B cell (primary cell): ENCODE measurements around the gene AP1AR.

Source experiments
- EZH2 ChIP-seq: IDR thresholded peaks from 2 replicates; pipeline ENCODE4 v1.6.1; 2012; ENCODE audit warnings: borderline replicate concordance, low read depth, mild to moderate bottlenecking, moderate library complexity, low read length; ENCODE audit not compliant: insufficient read depth, poor library complexity, severe bottlenecking
- TF ChIP-seq, protein P1 (sequence below): fragments of 200-600 bp; IDR thresholded peaks from one replicate; pipeline ENCODE4 v1.8.0; 2022; ENCODE audit warnings: antibody characterized with exemption, mild to moderate bottlenecking

- TF ChIP-seq EZH2: no peak
- TF ChIP-seq, protein P1, sequence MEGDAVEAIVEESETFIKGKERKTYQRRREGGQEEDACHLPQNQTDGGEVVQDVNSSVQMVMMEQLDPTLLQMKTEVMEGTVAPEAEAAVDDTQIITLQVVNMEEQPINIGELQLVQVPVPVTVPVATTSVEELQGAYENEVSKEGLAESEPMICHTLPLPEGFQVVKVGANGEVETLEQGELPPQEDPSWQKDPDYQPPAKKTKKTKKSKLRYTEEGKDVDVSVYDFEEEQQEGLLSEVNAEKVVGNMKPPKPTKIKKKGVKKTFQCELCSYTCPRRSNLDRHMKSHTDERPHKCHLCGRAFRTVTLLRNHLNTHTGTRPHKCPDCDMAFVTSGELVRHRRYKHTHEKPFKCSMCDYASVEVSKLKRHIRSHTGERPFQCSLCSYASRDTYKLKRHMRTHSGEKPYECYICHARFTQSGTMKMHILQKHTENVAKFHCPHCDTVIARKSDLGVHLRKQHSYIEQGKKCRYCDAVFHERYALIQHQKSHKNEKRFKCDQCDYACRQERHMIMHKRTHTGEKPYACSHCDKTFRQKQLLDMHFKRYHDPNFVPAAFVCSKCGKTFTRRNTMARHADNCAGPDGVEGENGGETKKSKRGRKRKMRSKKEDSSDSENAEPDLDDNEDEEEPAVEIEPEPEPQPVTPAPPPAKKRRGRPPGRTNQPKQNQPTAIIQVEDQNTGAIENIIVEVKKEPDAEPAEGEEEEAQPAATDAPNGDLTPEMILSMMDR: no peak
Measured at GRCh38 chr4:112238833-112239232, 7.2 kb downstream of the AP1AR start.
